Measurements from ENCODE around the gene KCNA2. TPM values are rescaled to one million over a fixed set of nuclear protein-coding genes. Genes with fewer than 3 reads are reported as not detected.

KCNA2 gene
- total and polyA plus RNA-seq, 7 donors: 0.05 to 1.1 (median 0.40) TPM

DNA sequence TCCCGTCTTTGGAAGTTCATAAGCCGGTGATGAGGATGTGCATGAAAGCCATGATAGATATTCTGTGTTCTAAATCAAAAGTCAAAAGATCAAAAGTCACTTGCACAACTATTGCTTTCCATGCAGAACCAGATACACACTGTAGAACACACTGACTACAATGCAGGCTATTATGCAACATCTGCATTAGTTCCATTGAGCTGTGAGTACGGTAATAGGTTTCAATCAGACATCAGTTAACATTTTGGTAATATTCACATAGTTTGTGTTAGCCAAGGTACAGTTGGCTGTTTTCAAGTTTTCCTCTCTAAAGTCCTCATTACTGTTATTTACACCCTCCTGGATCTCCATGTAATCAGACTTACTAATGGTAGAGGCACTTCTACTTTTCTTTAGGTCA, 3.1 kb downstream of the KCNA2 start:
- intact Hi-C loops (cut with DNase I): no loop called here
- Histone ChIP-seq H3K27me3 (ENCODE audit: insufficient read depth in 3 of 3, low read length in 2 of 3) (peaks cover 0 to 42% (median 3%) of the 10 kb centered on the region in 3 donors), H3K4me1 (peaks cover 5% of the 10 kb centered on the region), H3K36me3 (ENCODE audit: insufficient read depth in 1 of 2, low read depth in 1 of 2) (no peaks in the 10 kb centered on the region), H3K9me3 (no peaks in the 10 kb centered on the region), H3K27ac (no peak overlapping the region), H3K4me3 (no peak overlapping the region)
- no peak for ATAC-seq
- no peak for TF ChIP-seq CTCF (IDR thresholded peaks at IDR 0.05)
- 91 to 99% (median 92%) methylated on average over 3 of the region's 3 CpGs for WGBS, 3 donors
- no peak for DNase-seq

GRCh38 chr1:110602466-110602865, 3.7 kb downstream of the KCNA2 start:
- peak in 2 of 4 donors; percentile 42 to 48 for ATAC-seq
- Histone ChIP-seq H3K36me3 (ENCODE audit: insufficient read depth in 1 of 2, low read depth in 1 of 2) (no peaks in the 10 kb centered on the region), H3K4me1 (peaks cover 5% of the 10 kb centered on the region), H3K27me3 (ENCODE audit: insufficient read depth in 3 of 3, low read length in 2 of 3) (peaks cover 0 to 38% (median 0%) of the 10 kb centered on the region in 3 donors), H3K9me3 (no peaks in the 10 kb centered on the region), H3K27ac (no peak overlapping the region), H3K4me3 (no peak overlapping the region)
- intact Hi-C loops (cut with DNase I): no loop called here
- DNase-seq: no peak
- 64 to 72% (median 70%) methylated on average over 4 of the region's 4 CpGs for WGBS, 3 donors
- no peak for TF ChIP-seq CTCF (IDR thresholded peaks at IDR 0.05)

DNA sequence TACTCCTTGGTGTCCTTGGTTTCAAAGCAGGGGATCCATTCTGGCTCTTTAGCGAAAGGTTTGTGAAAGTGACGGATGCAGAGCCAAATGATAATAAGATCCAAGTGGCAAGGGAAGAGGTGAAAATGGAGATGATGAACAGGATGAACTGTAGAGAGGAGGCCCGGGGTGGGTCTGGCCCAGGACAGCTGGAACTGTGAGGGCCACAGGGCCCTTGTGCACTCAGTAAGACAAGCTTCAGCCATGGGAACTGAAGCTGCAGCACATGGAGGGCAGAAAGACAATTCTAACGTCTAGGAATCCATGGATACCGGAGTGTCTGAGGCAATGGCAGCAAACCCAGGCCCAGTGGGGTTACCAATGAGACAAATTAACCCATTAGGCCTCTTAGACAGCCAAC, 4.8 kb downstream of the KCNA2 start:
- intact Hi-C loops (cut with DNase I): no loop called here
- H3K27me3 ChIP-seq (ENCODE audit: insufficient read depth in 3 of 3, low read length in 2 of 3): peaks cover 0 to 36% (median 0%) of the 10 kb centered on the region in 3 donors
- 64 to 85% (median 73%) methylated on average over 5 of the region's 5 CpGs for WGBS, 3 donors
- H3K4me1 ChIP-seq: peaks cover 5% of the 10 kb centered on the region
- DNase-seq (no peak), ATAC-seq (no peak)
- H3K9me3 ChIP-seq: no peaks in the 10 kb centered on the region
- TF ChIP-seq CTCF (IDR thresholded peaks at IDR 0.05): no peak
- H3K27ac ChIP-seq: no peak overlapping the region
- H3K36me3 ChIP-seq (ENCODE audit: insufficient read depth in 1 of 2, low read depth in 1 of 2): no peaks in the 10 kb centered on the region
- H3K4me3 ChIP-seq: no peak overlapping the region

- peaks cover 0 to 30% (median 0%) of the 10 kb centered on the region in 3 donors for H3K27me3 ChIP-seq (ENCODE audit: insufficient read depth in 3 of 3, low read length in 2 of 3)
- intact Hi-C loops (cut with DNase I): no loop called here
- no peaks in the 10 kb centered on the region for H3K9me3 ChIP-seq
- H3K4me3 ChIP-seq: no peak overlapping the region
- WGBS, 3 donors: 96 to 98% (median 97%) methylated on average over 3 of the region's 3 CpGs
- DNase-seq: no peak
- no peak for ATAC-seq
- no peaks in the 10 kb centered on the region for H3K36me3 ChIP-seq (ENCODE audit: insufficient read depth in 1 of 2, low read depth in 1 of 2)
- TF ChIP-seq CTCF (IDR thresholded peaks at IDR 0.05): no peak
- peaks cover 2% of the 10 kb centered on the region for H3K4me1 ChIP-seq
- H3K27ac ChIP-seq: no peak overlapping the region
These were observed 5.4 kb downstream of the KCNA2 start for GRCh38 chr1:110600716-110601115.

- Histone ChIP-seq H3K27ac (no peak overlapping the region), H3K4me3 (no peak overlapping the region), H3K4me1 (no peaks in the 10 kb centered on the region), H3K27me3 (ENCODE audit: insufficient read depth in 3 of 3, low read length in 2 of 3) (peaks cover 0 to 9% (median 0%) of the 10 kb centered on the region in 3 donors), H3K36me3 (ENCODE audit: insufficient read depth in 1 of 2, low read depth in 1 of 2) (no peaks in the 10 kb centered on the region), H3K9me3 (no peaks in the 10 kb centered on the region)
- intact Hi-C loops (cut with DNase I): loop anchor here in 1 of 2 donors (5.0 kb wide), 1 partner anchor 51 kb away; no protein-coding TSS in a partner anchor
- no peak for ATAC-seq
- TF ChIP-seq CTCF (IDR thresholded peaks at IDR 0.05): no peak
- 88 to 92% (median 88%) methylated on average over 5 of the region's 5 CpGs for WGBS, 3 donors
- DNase-seq: no peak
These were observed 8.2 kb downstream of the KCNA2 start for GRCh38 chr1:110597966-110598365.

All from psoas muscle (tissue), 8 donors.